NCI-H510A (cell line): ENCODE measurements around the gene RABGEF1.
A peak's percentile ranks its signal among the peaks of the same experiment; 100 is the strongest.
"Not testable (repeated sequence)": the region's sequence is repeated elsewhere in the genome, so short reads cannot be mapped to it uniquely, and the experiment has no call there.

ENCODE experiments used
- DNase-seq: peaks from one replicate; lab custom pipeline; 2025; lab: John Stamatoyannopoulos, UW

The RABGEF1 gene

DNA sequence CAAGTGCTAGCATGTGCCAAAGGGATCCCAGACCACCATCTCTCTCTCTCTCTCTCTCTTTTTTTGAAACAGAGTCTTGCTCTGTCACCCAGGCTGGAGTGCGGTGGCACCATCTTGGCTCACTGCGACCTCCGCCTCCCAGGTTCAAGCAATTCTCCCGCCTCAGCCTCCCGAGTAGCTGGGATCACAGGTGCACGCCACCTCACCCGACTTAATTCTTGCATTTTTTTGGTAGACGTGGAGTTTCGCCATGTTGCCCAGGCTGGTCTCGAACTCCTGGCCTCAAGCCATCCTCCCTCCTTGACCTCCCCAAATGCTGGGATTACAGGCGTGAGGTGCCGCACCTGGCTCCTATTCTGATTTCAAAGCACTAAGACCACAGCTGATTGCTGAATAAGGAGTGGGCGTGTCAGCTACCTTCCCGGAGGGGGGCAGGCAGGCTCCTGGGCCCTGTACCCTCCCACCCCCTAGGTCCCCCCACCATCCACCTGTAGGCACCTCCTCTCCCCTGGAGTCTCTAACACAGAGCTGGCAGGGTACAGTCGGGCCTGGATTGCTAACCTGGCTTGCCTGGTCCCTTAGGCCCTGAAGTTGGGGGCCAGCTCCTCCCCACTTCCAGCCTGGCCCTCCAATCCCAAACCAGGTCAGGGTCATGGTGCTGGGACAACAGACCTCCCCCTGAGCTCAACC is 74.8 kb downstream of the RABGEF1 start:
- not testable (repeated sequence) for DNase-seq

DNA sequence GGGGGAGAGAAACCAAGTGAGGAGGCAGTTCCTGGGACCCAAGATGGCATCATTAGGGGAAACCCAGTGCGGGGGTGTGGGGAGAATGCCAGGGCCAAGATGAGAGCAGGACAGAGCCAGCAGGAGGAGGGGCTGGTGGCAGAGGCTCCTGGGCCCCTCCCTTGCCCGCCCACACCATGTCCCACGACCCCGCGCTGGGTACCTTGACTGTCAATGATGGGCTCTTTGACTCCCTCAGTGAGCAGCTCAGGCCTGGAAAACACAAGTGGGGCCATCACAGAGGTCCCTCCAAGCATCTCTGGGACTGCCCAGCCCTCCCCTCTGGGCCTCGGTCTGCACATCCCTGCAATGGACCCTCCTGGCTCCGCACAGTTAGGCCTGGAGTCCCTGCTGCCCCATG is 75.4 kb downstream of the RABGEF1 start:
- no peak for DNase-seq

DNA sequence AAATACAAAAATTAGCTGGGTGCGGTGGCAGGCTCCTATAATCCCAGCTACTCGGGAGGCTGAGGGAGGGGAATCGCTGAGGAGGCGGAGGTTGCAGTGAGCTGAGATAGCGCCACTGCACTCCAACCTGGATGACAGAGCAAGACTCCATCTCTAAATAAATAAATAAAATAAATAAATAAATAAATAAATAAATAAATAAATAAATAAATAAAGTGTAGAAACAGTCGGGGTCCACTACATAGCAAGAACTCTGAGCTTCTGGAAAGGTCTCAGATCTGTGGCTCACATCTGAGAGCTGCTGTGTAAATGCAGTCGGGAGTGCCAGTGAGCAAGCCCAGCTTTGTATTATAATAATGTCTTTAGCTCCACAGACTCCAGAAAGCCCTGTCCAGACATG is 76.1 kb downstream of the RABGEF1 start:
- DNase-seq, result not testable (repeated sequence)

DNA sequence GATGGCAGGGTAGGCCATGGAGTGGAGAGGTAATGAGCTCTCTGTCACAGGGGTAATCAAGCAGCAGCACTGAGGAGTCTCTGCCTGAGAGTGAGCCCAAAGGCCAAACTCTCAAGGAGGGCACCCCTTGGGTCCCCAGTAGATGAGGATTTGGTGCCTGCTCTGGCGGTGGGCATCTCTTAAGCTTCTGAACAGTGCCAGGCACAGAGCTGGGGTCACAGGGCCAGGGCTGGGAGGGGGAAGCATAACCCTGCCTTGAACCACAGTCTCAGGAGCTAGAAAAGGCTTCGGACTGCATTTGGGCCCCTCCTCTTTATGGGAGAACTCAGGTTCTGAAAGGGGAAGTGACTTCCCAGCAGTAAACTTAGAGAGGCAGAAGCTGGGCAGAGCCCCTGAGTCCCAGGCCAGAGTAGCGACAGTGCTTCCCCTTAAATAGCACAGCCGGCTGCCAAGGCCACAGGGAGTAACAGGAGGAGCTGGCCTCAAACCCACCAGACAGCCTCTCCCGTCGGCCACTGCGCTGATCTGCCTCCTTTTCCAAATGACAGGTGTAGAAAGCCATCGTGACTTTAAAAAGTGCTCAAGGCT is 76.8 kb downstream of the RABGEF1 start:
- not testable (repeated sequence) for DNase-seq

DNA sequence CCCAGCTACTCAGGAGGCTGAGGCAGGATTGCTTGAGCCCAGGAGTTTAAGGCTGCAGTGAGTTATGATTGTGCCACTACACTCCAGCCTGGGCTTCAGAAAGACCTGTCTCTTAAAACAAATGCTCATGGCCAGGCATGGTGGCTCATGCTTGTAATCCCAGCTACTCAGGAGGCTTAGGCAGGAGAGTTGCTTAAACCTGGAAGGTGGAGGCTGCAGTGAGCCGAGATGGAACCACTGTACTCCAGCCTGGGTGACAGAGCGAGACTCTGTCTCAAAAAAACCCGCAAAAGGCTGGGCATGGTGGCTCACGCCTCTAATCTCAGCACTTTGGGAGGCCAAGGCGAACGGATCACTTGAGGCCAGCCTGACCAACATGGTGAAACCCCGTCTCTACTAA is 77.4 kb downstream of the RABGEF1 start:
- DNase-seq, result not testable (repeated sequence)

DNA sequence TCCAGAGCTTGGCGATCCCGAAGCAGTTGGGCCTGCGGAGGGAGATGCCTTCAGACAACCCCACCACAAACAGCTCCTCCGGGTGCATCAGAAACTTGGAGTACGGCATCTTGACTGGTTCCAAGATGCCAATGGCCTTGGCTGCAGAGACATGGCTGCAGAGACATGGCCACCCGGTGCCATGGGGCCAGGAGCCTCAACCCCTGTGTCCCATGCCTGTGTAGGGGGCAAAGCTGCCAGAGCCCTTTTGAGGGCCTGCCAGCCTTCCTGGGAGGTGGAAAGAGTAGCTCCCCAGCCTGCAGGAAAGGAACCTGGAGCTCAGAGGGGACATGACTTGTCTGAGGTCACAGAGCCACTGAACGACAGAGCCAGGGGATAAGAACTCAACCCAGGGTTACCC is 83.5 kb downstream of the RABGEF1 start:
- no peak for DNase-seq

DNA sequence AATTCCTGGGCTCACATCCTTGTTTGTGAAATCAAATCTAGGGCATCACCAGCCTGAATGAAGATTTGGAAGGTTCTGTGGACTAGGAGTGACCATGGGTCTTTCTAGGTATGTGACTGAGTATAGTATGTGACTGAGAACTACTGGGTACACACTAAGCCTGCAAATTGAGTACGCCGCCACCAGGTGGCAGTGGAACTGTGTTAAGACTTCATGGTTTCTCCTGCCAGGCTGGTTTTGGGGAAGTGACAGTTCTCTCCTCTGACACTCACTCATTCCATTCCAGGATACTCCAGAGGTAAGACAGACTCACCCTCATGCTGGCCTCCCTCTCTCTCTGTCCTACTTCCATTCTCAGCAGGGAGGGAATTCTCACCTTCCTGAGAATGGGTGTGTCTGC is 85.0 kb downstream of the RABGEF1 start:
- DNase-seq, result not testable (repeated sequence)

DNA sequence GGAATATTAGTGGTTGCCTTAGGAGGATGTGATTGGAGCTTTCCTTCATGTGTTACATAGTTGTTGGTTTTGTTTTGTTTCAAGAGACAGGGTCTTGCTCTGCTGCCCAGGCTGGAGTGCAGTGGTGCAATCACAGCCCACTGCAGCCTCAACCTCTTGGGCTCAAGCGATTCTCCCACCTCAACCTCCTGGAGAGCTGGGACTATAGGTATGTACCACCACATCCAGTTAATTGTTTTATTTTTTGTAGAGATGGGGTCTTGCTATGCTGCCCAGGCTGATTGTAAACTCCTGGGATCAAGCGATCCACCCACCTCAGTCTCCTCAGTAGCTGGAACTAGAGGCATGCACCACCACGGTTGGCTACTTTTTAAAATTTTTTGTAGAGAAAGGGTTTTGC is 86.1 kb downstream of the RABGEF1 start:
- DNase-seq, result no peak

DNA sequence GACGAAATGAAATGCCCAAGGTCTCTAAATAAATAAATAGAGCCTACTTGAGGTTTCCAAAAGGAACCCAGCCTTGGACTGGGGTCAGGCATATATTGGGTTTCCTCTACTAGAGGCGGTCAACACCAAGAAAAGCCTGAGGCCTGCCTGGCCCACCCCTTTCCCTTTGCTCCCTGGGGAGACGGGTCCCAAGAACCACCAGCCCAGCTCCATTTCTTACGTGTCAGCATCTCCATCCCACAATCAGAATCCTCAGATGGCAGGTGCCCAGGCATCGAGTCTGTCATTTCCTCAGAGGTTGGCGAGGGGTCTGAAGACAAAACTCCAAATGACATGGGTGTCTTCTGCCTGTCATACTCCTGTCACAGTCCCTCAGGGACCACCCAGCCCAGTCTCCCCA is 90.4 kb downstream of the RABGEF1 start:
- not testable (repeated sequence) for DNase-seq

DNA sequence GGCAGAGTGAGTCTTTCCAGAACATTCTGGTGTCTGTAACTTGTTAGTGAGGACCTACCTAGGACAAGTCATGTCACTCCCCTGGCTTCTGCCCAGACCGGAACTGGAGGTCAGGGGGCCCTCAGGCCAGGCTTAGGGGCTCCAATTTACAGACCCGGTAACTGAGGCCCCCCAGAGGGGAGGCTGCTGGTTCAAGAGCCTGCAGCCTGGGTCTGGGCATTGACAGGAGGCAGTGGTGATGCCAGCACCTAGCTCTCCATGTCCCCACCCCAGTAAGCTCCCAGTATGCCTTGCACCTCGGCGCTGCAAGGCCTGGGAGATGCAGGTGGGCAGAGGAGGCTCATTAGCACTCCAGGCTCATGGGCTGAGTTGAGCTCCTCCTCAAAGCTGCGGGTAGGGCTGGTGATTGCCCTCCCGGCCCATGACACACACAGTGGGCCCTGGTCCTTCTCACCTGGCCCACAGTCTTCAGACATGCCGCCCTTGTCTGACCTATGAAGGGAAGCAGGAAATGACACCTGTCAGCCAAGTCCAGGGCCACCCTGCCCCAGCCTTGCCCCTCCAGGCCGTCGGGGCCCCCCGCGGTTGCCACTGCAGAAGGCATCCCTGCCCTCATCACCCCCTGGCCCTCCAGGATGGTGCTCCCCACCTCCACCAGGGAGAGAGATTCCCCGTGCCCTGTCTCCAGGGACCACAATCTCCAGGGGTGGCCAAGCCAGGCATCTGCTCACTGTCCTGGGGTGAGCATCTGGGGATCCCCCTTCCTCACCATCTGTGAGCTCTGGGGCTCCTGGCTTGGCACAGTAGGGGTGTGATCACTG is 92.2 kb downstream of the RABGEF1 start:
- DNase-seq, result no peak

DNA sequence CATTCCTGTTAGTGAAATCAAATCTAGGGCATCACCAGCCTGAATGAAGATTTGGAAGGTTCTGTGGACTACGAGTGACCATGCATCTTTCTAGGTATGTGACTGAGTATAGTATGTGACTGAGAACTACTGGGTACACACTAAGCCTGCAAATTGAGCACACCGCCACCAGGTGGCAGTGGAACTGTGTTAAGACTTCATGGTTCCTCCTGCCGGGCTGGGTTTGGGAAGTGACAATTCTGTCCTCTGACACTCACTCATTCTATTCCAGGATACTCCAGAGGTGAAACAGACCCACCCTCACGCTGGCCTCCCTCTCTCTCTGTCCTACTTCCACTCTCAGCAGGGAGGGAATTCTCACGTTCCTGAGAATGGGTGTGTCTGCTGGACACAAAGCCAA is 96.5 kb downstream of the RABGEF1 start:
- DNase-seq, result no peak

DNA sequence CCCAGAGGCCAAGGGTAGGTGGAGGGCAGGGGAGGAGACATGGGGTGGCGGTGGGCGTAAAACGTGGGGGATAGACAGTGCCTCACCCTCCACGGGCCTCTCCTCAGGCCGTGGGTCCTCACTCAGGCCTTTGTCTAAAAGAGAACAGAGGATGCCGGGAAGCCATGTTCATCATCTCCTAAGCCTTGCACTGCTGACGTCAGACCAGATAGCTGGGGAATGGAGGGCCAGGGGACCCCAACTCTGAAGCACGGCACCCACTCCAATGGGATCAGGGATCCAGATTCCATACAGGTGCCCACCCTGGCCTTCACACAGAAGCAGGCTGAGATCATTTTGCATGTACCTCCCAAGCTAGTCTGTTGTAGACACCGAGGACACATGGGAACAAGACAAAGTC is 97.1 kb downstream of the RABGEF1 start:
- DNase-seq, result no peak

DNA sequence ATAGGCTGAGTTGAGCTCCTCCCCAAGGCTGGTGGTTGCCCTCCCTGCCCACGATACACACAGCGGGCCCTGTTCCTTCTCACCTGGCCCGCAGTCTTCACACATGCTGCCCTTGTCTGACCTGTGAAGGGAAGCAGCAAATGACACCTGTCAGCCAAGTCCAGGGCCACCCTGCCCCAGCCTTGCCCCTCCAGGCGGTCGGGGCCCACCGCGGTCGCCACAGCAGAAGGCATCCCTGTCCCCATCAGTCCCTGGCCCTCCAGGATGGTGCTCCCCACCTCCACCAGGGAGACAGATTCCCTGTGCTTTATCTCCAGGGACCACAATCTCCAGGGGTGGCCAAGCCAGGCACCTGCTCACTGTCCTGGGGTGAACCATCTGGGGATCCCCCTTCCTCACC is 99.3 kb downstream of the RABGEF1 start:
- DNase-seq, result no peak

DNA sequence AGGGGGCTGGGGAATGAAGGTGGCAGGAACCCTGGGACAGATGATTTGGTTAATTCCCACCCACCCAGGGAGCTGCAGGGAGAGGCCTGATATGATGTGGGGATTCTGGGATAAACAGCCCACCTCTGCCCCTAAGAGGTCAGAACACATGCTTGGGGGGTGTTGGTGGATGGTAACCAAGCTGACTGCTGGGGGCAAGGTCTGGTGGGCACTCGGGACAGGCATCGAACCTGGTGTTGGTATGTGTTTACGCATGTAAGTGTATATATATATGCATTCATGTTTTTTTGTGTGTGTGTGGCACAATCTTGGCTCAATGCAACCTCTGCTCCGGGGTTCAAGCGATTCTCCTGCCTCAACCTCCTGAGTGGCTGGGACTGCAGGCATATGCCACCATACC is 99.8 kb downstream of the RABGEF1 start:
- DNase-seq, result no peak

DNA sequence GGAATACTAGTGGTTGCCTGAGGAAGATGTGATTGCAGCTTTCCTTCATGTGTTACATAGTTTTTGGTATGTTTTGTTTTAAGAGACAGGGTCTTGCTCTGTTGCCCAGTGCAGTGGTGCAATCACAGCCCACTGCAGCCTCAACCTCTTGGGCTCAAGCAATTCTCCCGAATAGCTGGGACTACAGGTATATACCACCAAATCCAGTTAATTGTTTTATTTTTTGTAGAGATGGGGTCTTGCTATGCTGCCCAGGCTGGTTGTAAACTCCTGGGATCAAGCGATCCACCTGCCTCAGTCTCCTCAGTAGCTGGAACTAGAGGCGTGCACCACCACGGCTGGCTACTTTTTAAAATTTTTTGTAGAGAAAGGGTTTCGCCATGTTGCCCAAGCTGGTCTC is 101.4 kb downstream of the RABGEF1 start:
- no peak for DNase-seq

DNA sequence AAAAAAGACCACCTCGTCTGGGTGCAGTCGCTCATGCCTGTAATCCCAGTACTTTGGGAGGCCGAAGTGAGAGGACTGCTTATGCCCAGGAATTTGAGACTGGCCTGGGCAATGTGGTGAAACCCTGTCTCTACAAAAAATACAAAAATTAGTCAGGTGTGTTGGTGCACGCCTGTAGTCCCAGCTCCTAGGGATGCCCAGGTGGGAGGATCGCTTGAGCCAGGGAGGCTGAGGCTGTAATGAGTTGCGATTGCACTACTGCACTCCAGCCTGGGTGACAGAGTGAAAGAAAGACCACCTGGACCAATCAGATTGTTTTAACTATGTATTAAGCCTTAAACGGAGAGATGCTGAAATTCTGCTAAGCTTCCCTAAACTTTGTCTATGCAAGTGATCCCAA is 103.0 kb downstream of the RABGEF1 start:
- DNase-seq, result not testable (repeated sequence)

DNA sequence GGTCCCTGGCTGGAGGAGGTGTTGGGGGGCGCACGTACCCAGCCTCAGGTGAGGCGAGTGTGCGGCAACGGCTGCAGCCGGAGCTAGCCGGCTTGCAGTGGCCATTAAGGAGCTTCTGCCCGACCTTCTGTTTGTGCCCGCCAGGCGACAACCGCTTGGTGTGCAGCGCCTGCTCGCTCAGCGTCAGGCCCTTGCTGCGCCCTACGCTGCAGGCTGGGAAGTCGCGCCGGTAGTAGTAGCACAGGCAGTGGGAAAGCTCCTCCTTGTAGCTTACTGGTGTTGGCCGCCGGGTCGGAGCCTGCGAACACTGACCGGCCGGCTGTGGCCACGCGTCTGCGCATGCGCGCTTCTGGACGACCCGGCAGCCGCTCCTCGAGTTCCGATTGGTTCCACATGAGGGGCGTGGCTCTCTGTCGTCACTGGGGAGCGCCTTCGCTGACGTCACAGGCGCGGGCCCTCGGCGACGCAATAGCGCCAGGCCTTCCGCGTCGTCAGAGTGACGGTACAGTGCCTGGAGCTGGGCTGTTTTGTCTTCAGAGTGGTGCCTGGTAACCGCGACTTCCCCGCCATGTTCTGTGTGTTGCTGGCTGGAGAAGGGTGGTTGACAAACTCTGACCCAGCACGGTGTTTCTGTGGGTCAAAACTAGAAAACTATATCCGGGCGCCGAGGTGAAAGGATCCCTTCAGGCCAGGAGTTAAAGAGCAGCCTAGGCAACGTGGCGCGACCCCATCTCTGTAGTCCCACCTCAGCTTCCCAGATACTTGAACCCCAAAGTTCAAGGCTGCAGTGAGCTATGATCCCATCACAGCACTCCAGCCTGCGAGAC is 104.2 kb downstream of the RABGEF1 start:
- peak; percentile 76 for DNase-seq

DNA sequence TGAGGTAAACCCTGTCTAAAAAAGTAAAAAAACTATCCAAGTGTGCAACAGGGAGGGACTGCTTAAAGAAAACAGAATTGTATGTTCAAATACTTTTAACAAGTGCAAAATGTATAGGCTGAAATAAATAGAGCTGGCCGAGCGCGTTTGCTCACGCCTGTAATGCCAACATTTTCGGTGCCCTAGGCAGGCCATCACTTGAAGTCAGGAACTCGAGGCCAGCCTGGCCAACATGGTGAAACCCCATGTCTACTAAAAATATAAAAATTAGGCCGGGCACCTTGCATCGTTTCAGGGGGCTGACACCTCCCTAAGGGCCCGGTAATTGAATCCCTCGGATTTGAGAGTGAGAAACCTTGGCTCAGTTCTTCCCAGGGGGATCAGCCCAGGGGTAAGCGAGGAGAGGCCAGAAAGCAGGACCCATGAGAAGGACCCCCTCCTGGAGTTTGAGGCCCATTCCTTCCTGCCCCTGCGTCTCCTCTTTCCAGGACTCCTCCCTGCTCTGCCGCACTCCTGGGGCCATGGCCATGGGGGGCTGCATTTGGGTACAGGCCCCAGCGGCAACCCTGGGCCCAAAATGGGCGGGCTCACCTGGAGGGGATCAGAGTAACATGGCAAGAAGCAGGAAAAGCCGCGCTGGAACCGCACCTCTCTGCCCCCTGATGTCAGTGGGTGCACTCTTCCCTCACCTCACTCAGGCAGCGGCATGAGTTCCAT is 105.0 kb downstream of the RABGEF1 start:
- no peak for DNase-seq

DNA sequence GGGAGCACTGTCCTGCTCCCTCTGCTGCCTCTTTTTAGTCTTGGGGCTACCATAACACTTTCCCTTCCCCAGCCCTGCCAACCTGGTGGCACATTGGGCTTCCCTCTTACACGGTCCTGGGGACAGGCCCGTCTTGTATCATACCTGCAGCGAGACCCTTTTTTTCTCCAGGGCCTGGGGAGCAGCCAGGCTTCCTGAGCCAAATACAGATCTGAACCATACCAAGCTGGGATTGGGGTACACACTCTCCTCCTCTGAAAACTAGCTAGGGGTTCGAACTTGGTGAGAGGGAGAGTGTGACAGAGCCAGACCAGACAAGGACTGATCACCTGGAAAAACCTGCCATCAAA is 105.5 kb downstream of the RABGEF1 start:
- not testable (repeated sequence) for DNase-seq

DNA sequence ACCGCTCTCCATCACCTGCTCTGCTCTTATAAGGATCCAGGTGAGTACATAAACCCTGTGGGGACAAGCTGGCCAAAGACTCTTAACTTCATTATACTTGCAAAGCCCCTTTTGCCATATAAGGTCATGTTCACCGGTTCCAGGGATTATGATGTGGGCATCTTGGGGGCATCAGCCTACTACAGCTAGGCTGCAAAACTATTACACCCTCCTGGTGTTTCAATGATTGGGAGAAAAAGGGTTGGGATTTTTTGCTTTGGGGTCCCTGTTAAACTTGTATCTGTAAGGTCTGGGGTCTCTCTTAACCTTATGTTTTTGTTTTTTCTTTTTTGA is 107.0 kb downstream of the RABGEF1 start:
- not testable (repeated sequence) for DNase-seq

DNA sequence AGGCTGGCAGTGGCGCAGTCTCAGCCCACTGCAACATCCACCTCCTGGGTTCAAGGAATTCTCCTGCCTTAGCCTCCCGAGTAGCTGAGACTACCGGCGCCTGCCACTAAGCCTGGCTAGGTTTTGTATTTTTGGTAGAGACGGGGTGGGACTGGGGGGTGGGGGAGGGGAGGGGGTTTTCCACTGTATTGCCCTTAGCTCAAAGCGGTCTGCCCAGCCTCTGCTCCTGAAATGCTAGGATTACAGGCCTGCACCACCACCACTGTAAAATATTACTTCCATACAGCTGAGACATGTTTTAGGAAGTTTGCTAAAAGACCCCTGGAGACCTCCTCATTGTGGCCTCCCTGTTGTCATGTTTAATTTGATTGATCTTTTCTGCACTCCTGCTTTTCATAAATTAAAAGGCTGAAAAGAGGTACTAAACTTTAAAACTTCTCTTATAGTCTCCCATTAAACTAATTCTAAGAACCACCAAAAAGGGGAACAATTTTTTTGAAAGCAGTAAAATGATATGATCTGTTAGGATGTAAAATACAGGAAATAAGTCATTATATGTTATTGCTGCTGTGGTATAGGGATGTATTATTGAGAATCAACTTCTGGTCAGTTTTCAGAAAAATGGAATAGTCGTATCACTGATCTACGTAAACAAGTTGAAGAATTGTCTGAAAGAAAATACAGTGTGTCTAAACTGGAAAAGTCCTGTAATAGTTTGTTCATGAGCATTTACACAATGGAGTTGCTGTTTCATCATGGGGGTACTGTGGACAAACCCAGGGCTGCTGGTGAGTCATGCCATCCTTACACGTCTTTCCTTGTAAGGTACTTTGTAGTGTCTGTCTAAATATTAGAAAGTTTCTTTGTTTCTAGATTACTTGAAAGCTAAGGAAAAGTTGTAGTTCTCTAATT is 107.6 kb downstream of the RABGEF1 start:
- no peak for DNase-seq
